Effector CD8-positive, alpha-beta T cell (primary cell): ENCODE data around the gene PDLIM3.

Experiments
- DNase-seq: peaks from one replicate; lab custom pipeline; 2025; lab: John Stamatoyannopoulos, UW

PDLIM3 gene

DNA sequence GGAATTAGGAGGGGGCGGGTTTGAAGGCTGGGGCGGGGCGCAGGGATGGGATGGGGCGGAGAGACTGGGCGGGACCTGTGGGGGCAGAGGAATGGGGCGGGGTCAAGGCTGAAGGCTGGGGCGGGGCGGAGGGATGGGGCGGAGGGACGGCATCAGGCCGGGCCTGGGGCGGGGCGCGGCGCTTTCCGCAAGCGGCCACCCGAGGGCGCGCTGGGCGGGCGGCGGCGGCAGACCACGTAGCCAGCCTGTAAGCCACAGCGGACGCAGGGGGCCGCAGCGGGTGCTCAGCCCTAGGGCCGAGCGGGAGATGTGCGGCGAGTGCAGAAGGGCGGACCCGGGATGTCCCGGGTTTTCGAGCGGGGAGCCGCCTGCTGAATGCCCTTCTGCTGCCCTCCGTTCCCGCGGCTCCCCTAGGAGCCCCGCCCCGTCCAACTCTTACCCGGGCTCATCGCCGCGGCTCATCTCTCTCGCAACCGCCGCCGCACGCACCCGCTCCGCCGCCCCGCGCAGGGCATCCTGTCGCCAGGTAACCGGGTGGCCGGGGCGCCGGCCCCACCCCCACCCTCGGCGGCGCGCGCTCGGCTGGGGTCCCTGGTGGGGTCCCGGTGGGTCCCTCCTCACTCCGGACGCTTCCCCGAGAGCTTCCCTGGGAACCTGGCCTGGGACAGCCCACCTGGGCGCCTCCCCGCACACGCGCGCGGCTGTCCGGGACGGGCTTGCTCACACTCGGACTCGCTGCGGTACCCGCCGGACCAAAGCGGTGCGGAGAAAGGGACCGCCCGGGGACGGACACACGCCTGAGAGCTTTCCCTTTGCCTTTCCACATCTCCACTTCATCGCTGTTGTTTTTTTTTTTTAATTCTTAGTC lies 63.8 kb downstream of the PDLIM3 start, which contains the start of gene CCDC110:
TSS of gene CCDC110 (minus strand) at position 499 of the 868 bp plus-strand sequence. CDS start at position 449, 50 bp downstream.
- peak; percentile 86 for DNase-seq

DNA sequence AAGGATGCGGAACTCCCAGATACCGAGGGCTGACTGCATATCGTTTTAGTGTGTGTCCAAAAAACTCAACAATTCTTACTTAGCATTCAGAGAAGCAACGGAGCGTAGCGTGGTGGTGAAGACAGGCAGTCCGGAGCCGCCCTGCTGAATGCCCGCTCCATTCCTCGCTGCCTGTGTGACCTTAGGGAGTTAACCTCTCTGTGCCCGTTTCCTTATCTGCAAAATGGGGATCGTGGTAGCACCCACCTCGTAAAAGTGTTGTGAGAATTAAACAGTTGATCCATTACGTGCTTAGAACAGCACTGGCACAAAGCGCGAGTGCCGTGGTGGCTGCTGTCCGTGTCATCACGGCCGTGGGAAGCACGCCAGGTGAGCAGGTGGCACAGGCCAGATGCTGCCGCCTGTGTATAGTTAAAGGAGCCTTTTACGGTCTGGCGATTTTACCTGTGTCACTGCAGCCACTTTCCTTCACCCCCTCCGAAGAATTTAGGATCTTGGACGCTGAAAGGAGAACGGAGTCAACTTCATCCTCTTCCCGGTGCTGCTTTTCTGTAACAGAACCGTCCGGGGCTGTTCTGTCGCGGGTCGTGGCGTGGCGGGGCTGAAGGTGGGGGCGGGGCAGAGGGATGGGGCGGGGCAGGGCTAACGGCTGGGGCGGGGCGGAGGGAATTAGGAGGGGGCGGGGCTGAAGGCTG lies 64.7 kb downstream of the PDLIM3 start:
- peak; percentile 53 for DNase-seq

DNA sequence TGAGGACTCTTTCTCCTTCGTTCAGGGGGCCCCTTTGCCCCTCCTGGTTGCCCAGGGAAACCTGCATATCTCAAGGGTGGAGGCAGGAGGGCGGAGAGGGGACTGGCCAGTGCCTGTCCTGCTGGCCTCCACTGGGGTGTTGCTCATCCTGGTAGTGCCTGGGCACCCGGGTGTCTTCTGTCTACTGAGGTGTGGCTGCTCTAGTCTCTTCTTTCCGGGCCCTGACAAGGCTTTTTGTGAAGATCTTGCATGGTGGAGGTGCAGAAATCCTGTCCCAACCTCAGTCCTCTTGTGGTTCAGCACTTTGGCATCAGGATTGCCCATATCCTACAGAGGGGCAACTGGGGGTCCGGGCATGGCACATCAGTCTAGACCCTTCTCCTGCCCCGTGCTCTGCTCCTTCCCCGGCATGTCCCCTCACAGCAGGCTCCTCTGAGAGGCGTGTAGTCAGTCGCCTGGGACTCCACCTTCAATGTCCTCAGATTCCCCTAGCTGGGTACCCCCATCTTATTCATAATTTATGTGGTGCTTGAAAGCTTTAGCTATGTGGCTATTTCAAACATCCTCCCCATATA lies 65.6 kb downstream of the PDLIM3 start:
- DNase-seq: no peak

DNA sequence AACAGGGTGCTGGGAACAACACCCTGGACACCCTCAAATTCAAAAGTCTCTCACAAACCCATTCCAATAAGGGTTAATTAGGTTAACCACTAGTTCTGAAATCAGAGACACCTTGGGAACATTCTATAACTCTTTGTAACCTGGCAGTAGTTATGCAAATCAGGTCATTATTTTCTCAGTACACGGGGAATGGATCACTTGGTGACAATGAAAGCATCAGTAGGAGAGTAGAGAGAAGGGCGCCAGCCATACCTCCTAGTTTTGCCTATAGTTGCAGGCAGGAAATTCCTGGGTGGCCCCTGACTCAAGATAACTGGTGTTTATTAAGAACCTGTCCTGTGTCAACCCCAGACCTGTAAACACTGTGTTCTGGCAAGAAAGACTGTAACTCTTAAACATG lies 66.3 kb downstream of the PDLIM3 start:
- DNase-seq: no peak

DNA sequence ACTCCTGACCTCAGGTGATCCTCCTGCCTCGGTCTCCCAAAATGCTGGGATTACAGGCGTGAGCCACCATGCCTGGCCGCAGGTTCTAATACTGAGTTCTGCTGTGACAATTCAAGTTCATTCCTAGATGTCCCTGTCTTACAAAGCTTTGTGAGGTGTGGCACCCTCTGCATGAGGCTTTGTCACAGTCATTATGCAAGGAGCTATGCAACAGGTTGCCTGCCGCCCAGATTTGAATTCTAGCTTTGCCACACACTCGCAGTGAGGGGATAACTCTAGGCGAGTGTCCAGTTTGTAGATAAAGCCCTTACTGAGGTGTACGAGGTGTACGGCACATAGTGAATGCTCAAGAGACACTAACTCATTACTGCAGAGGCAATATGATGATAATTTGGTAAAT lies 67.3 kb downstream of the PDLIM3 start:
- DNase-seq: no peak

- DNase-seq: no peak
Measured at GRCh38 chr4:185467101-185467500, 68.2 kb downstream of the PDLIM3 start.

DNA sequence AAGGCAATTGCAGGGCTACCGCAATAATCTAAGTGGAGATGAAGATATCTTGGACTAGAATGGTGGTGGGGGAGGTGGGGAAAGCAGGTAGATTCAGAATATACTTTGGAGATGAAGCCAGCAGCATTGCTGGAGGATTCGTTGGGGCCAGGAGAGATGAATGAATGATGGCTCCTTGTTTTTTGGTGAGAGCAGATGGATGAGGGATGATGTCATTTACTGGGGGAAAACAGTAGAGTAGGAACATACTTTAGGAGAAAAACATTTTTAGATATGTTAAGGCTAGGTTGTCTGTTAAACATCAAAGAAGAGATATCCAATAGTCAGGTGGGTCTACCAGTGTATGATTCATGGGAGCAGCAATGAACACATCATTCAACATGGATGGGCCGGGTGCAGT lies 69.6 kb downstream of the PDLIM3 start:
- no peak for DNase-seq

GRCh38 chr4:185464887-185465286 lies 70.4 kb downstream of the PDLIM3 start:
- DNase-seq: no peak

DNA sequence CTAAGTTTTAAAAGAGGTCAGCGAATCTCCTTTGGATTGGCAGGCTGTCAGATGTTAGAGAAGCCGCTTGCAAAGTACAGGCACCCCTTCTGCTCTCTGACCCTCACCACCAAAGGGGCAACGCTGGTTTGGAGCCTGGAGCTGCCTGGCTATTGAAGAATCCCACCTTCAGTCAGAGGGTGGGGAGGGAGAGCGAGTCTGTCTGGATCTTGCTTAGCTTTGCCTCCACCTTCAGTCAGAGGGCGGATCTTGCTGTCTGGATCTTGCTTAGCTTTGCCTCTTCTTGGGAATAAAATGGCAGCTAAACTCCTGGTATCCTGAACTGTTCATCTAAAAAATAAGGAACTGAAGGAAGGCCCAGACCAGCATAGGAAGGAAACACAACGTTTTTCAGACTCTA lies 71.1 kb downstream of the PDLIM3 start:
- DNase-seq: no peak

DNA sequence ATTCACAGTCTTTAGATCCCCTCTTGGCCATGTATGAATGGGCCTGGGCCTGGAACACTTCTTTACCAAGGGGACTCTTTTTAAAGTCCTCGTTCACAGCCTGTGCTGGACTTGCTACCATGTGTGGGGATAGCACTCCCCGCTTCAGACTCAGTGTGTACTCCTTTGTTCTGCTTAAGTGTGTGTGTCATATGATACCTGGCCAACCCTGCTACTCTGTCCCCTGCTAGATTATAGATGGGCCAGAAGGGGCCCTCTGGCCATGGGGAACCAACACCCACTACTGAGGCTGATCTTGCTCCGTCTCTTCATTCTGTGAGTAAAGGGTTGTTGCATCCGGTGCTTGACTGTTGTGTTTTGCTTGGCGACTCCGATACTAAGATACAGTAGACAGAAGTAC lies 71.8 kb downstream of the PDLIM3 start:
- no peak for DNase-seq

DNA sequence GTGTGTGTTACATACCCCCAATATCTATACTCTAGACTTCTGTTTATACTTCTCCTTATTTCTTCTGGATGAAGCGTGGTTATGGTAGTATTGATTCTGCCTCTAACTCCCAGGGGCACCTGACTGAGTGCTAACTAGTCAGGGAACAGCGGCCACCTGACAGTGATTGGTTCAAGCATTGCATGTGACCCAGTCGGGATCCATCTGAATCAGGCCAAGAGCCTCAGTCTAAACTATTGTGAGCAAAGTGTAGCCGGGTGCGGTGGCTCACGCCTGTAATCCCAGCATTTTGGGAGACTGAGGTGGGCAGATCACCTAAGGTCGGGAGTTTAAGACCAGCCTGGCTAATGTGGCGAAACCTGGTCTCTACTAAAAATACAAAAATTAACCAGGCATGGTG lies 73.7 kb downstream of the PDLIM3 start:
- DNase-seq: no peak

- DNase-seq: no peak
Measured at GRCh38 chr4:185457136-185457535, 78.2 kb downstream of the PDLIM3 start.

GRCh38 chr4:185456131-185456530 lies 79.2 kb downstream of the PDLIM3 start:
- no peak for DNase-seq
